Measurements from ENCODE around the gene RGS7. TPM values are rescaled to one million over a fixed set of nuclear protein-coding genes. Genes with fewer than 3 reads are reported as not detected.

The RGS7 gene
- polyA plus RNA-seq, 1 donor from 2014 or later, result 24.2 TPM

DNA sequence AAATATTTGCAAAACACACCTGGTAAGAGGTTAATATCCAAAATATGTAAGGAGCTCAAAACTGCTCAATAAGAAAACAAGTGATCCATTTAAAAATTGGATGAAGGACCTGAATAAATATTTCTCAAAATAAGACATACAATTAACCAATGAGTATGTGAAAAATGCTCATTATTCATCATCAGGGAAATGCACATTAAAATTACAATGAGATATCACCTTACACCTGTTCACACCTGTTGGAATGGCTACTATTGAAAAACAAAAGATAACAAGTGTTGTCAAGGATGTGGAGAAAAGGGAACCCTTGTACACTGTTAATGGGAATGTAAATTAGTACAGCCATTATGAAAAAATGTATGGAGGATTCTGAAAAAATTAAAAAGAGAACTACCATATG lies 609.1 kb downstream of the RGS7 start:
- Histone ChIP-seq H3F3A (ENCODE audit: insufficient read depth, low read length, poor library complexity, severe bottlenecking) (no peaks in the 10 kb centered on the region), H3K36me3 (ENCODE audit: insufficient read depth, low read length) (no peaks in the 10 kb centered on the region), H2AFZ (ENCODE audit: low read depth, low read length) (no peak overlapping the region), H3K27ac (ENCODE audit: low read length) (no peak overlapping the region), H3K4me3 (ENCODE audit: low read length) (no peak overlapping the region), H3K27me3 (ENCODE audit: insufficient read depth, low read depth, low read length) (no peaks in the 10 kb centered on the region), H3K79me2 (replicated peaks; ENCODE audit: insufficient read depth, low read length) (no peaks in the 10 kb centered on the region), H4K20me1 (ENCODE audit: insufficient read depth) (no peaks in the 10 kb centered on the region), H3K9ac (ENCODE audit: low read length) (no peak overlapping the region), H3K9me3 (ENCODE audit: low read length) (no peaks in the 10 kb centered on the region), H3K4me2 (ENCODE audit: low read length) (no peak overlapping the region), H3K9me2 (ENCODE audit: insufficient read depth, low read length) (no peaks in the 10 kb centered on the region)
- no peak for TF ChIP-seq EP300 (conservative IDR thresholded peaks at IDR 0.05; ENCODE audit: poor library complexity, severe bottlenecking)
- TF ChIP-seq, protein P1, sequence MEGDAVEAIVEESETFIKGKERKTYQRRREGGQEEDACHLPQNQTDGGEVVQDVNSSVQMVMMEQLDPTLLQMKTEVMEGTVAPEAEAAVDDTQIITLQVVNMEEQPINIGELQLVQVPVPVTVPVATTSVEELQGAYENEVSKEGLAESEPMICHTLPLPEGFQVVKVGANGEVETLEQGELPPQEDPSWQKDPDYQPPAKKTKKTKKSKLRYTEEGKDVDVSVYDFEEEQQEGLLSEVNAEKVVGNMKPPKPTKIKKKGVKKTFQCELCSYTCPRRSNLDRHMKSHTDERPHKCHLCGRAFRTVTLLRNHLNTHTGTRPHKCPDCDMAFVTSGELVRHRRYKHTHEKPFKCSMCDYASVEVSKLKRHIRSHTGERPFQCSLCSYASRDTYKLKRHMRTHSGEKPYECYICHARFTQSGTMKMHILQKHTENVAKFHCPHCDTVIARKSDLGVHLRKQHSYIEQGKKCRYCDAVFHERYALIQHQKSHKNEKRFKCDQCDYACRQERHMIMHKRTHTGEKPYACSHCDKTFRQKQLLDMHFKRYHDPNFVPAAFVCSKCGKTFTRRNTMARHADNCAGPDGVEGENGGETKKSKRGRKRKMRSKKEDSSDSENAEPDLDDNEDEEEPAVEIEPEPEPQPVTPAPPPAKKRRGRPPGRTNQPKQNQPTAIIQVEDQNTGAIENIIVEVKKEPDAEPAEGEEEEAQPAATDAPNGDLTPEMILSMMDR (IDR thresholded peaks at IDR 0.05; ENCODE audit: poor library complexity, severe bottlenecking), result no peak
- no peak for TF ChIP-seq TAF1 (IDR thresholded peaks at IDR 0.05; ENCODE audit: low read depth)
- TF ChIP-seq, protein P2, sequence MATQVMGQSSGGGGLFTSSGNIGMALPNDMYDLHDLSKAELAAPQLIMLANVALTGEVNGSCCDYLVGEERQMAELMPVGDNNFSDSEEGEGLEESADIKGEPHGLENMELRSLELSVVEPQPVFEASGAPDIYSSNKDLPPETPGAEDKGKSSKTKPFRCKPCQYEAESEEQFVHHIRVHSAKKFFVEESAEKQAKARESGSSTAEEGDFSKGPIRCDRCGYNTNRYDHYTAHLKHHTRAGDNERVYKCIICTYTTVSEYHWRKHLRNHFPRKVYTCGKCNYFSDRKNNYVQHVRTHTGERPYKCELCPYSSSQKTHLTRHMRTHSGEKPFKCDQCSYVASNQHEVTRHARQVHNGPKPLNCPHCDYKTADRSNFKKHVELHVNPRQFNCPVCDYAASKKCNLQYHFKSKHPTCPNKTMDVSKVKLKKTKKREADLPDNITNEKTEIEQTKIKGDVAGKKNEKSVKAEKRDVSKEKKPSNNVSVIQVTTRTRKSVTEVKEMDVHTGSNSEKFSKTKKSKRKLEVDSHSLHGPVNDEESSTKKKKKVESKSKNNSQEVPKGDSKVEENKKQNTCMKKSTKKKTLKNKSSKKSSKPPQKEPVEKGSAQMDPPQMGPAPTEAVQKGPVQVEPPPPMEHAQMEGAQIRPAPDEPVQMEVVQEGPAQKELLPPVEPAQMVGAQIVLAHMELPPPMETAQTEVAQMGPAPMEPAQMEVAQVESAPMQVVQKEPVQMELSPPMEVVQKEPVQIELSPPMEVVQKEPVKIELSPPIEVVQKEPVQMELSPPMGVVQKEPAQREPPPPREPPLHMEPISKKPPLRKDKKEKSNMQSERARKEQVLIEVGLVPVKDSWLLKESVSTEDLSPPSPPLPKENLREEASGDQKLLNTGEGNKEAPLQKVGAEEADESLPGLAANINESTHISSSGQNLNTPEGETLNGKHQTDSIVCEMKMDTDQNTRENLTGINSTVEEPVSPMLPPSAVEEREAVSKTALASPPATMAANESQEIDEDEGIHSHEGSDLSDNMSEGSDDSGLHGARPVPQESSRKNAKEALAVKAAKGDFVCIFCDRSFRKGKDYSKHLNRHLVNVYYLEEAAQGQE (IDR thresholded peaks at IDR 0.05; ENCODE audit: borderline replicate concordance), result no peak
- TF ChIP-seq MXI1 (conservative IDR thresholded peaks at IDR 0.05; ENCODE audit: poor library complexity, severe bottlenecking), result no peak
- TF ChIP-seq EZH2 (IDR thresholded peaks at IDR 0.05; ENCODE audit: borderline replicate concordance, insufficient read depth, low read length, poor library complexity, severe bottlenecking), result no peak
- no peak for TF ChIP-seq POLR2AphosphoS5 (IDR thresholded peaks at IDR 0.05)
- no peak for TF ChIP-seq SMC3 (conservative IDR thresholded peaks at IDR 0.05; ENCODE audit: poor library complexity)
- no peak for TF ChIP-seq RAD21 (conservative IDR thresholded peaks at IDR 0.05)

DNA sequence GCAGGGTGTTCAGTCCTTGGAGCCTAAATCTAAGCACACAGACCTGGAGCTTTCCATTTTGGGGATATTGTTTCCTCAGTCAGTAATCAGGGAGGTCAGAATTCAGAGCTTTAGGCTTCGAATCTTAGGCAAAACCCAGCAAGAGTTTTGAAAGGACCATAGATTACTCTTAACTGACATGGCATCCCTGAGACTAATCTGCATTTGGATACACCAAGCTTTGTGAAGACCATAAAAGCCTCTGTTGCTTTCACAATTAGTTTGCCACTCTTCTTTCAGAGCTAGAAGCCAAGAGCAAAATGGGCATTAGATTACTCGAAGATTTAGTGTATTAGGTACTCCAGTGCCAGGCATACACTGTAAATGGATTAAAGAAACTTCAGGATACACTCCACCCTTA lies 613.3 kb downstream of the RGS7 start:
- Histone ChIP-seq H3K4me2 (ENCODE audit: low read length) (no peak overlapping the region), H3K27me3 (ENCODE audit: insufficient read depth, low read depth, low read length) (no peaks in the 10 kb centered on the region), H3F3A (ENCODE audit: insufficient read depth, low read length, poor library complexity, severe bottlenecking) (no peaks in the 10 kb centered on the region), H2AFZ (ENCODE audit: low read depth, low read length) (no peak overlapping the region), H3K79me2 (replicated peaks; ENCODE audit: insufficient read depth, low read length) (no peaks in the 10 kb centered on the region), H3K36me3 (ENCODE audit: insufficient read depth, low read length) (no peaks in the 10 kb centered on the region), H3K9me3 (ENCODE audit: low read length) (no peaks in the 10 kb centered on the region), H3K9ac (ENCODE audit: low read length) (no peak overlapping the region), H3K4me3 (ENCODE audit: low read length) (no peak overlapping the region), H3K9me2 (ENCODE audit: insufficient read depth, low read length) (no peaks in the 10 kb centered on the region), H3K27ac (ENCODE audit: low read length) (no peak overlapping the region), H4K20me1 (ENCODE audit: insufficient read depth) (no peaks in the 10 kb centered on the region)
- TF ChIP-seq EZH2 (IDR thresholded peaks at IDR 0.05; ENCODE audit: borderline replicate concordance, insufficient read depth, low read length, poor library complexity, severe bottlenecking), result no peak

DNA sequence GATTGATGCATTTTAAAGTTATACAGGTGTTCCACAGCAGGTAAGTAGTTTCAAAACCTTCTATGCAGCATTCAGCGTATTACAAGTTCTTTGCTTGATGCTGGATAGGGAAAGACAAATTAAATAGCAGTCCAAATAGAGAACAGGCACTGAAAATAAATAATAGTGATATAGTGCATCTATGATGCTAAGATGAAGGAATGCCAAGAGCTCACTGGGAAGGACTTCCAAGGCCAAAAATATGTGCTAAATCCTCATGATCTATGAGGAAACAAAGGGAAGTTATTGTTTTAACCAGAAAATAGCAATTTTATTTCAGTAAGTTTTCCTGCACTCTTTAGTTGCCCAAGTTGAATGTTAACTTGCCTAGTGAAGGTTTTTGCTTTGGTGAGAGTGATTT lies 617.3 kb downstream of the RGS7 start:
- Histone ChIP-seq H3K4me2 (ENCODE audit: low read length) (no peak overlapping the region), H2AFZ (ENCODE audit: low read depth, low read length) (no peak overlapping the region), H3F3A (ENCODE audit: insufficient read depth, low read length, poor library complexity, severe bottlenecking) (no peaks in the 10 kb centered on the region), H3K9me3 (ENCODE audit: low read length) (no peaks in the 10 kb centered on the region), H3K36me3 (ENCODE audit: insufficient read depth, low read length) (no peaks in the 10 kb centered on the region), H3K79me2 (replicated peaks; ENCODE audit: insufficient read depth, low read length) (no peaks in the 10 kb centered on the region), H3K4me3 (ENCODE audit: low read length) (no peak overlapping the region), H3K9me2 (ENCODE audit: insufficient read depth, low read length) (no peaks in the 10 kb centered on the region), H3K27ac (ENCODE audit: low read length) (no peak overlapping the region), H3K9ac (ENCODE audit: low read length) (no peak overlapping the region), H4K20me1 (ENCODE audit: insufficient read depth) (no peaks in the 10 kb centered on the region), H3K27me3 (ENCODE audit: insufficient read depth, low read depth, low read length) (no peaks in the 10 kb centered on the region)
- TF ChIP-seq EP300 (conservative IDR thresholded peaks at IDR 0.05; ENCODE audit: poor library complexity, severe bottlenecking) (no peak), TAF1 (IDR thresholded peaks at IDR 0.05; ENCODE audit: low read depth) (no peak), SMC3 (conservative IDR thresholded peaks at IDR 0.05; ENCODE audit: poor library complexity) (no peak), MXI1 (conservative IDR thresholded peaks at IDR 0.05; ENCODE audit: poor library complexity, severe bottlenecking) (no peak), POLR2AphosphoS5 (IDR thresholded peaks at IDR 0.05) (no peak), RAD21 (conservative IDR thresholded peaks at IDR 0.05) (no peak), EZH2 (IDR thresholded peaks at IDR 0.05; ENCODE audit: borderline replicate concordance, insufficient read depth, low read length, poor library complexity, severe bottlenecking) (no peak)
- TF ChIP-seq, protein P2 (IDR thresholded peaks at IDR 0.05; ENCODE audit: borderline replicate concordance), result no peak
- TF ChIP-seq, protein P1 (IDR thresholded peaks at IDR 0.05; ENCODE audit: poor library complexity, severe bottlenecking), result no peak
